ENCODE data around the gene OLIG2.

GRCh38 chr21:33021667-33022066 is 4.1 kb upstream of the OLIG2 start:
- TF ChIP-seq, protein P1, sequence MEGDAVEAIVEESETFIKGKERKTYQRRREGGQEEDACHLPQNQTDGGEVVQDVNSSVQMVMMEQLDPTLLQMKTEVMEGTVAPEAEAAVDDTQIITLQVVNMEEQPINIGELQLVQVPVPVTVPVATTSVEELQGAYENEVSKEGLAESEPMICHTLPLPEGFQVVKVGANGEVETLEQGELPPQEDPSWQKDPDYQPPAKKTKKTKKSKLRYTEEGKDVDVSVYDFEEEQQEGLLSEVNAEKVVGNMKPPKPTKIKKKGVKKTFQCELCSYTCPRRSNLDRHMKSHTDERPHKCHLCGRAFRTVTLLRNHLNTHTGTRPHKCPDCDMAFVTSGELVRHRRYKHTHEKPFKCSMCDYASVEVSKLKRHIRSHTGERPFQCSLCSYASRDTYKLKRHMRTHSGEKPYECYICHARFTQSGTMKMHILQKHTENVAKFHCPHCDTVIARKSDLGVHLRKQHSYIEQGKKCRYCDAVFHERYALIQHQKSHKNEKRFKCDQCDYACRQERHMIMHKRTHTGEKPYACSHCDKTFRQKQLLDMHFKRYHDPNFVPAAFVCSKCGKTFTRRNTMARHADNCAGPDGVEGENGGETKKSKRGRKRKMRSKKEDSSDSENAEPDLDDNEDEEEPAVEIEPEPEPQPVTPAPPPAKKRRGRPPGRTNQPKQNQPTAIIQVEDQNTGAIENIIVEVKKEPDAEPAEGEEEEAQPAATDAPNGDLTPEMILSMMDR (IDR thresholded peaks at IDR 0.05; ENCODE audit: insufficient read depth, low read depth, low read length): no peak
- no peak for TF ChIP-seq EZH2 (IDR thresholded peaks at IDR 0.05; ENCODE audit: insufficient read depth, low read length)
